HL-60/S4 treated with phorbol 12-myristate 13-acetate at 8.2 ng/mL for 4 days and 3 days (cell line): ENCODE measurements around the gene PCMT1.
"Not testable (repeated sequence)": the region's sequence is repeated elsewhere in the genome, so short reads cannot be mapped to it uniquely, and the experiment has no call there.

Experiments used
- in situ Hi-C: fragments of 300-500 bp; cut with MboI; formaldehyde crosslinking; loops from 2 replicates; pipeline ENCODE4 v1.15.0; 2022; ENCODE audit warnings: low sequenced_read_pairs

Gene PCMT1

GRCh38 chr6:149851461-149852110 lies 102.0 kb downstream of the PCMT1 start:
- in situ Hi-C loops, result no loop called here

GRCh38 chr6:149852180-149852579 lies 102.6 kb downstream of the PCMT1 start:
- in situ Hi-C loops, result no loop called here

- in situ Hi-C loops, result no loop called here
Measured at GRCh38 chr6:149852881-149853280, 103.3 kb downstream of the PCMT1 start.

- in situ Hi-C loops, result not testable (repeated sequence)
Measured at GRCh38 chr6:149854017-149854416, 104.5 kb downstream of the PCMT1 start.

- in situ Hi-C loops, result no loop called here
Measured at GRCh38 chr6:149854532-149854931, 105.0 kb downstream of the PCMT1 start.

GRCh38 chr6:149855040-149855654 lies 105.6 kb downstream of the PCMT1 start:
- in situ Hi-C loops, result no loop called here

- in situ Hi-C loops, result no loop called here
Measured at GRCh38 chr6:149855741-149856140, 106.2 kb downstream of the PCMT1 start.

GRCh38 chr6:149856256-149856994 lies 106.9 kb downstream of the PCMT1 start:
- in situ Hi-C loops, result no loop called here

GRCh38 chr6:149857541-149857940 lies 108.0 kb downstream of the PCMT1 start:
- in situ Hi-C loops, result no loop called here

- in situ Hi-C loops, result no loop called here
Measured at GRCh38 chr6:149859368-149859767, 109.8 kb downstream of the PCMT1 start.

- in situ Hi-C loops, result no loop called here
Measured at GRCh38 chr6:149859938-149860337, 110.4 kb downstream of the PCMT1 start.

- in situ Hi-C loops, result no loop called here
Measured at GRCh38 chr6:149860513-149860833, 110.9 kb downstream of the PCMT1 start.
